ENCODE measurements around the gene CITED2. TPM values are rescaled to one million over a fixed set of nuclear protein-coding genes. Genes with fewer than 3 reads are reported as not detected.

CITED2 gene
- 417 and 421 TPM in 2 replicates for total RNA-seq
- long read RNA-seq = 0 reads

DNA sequence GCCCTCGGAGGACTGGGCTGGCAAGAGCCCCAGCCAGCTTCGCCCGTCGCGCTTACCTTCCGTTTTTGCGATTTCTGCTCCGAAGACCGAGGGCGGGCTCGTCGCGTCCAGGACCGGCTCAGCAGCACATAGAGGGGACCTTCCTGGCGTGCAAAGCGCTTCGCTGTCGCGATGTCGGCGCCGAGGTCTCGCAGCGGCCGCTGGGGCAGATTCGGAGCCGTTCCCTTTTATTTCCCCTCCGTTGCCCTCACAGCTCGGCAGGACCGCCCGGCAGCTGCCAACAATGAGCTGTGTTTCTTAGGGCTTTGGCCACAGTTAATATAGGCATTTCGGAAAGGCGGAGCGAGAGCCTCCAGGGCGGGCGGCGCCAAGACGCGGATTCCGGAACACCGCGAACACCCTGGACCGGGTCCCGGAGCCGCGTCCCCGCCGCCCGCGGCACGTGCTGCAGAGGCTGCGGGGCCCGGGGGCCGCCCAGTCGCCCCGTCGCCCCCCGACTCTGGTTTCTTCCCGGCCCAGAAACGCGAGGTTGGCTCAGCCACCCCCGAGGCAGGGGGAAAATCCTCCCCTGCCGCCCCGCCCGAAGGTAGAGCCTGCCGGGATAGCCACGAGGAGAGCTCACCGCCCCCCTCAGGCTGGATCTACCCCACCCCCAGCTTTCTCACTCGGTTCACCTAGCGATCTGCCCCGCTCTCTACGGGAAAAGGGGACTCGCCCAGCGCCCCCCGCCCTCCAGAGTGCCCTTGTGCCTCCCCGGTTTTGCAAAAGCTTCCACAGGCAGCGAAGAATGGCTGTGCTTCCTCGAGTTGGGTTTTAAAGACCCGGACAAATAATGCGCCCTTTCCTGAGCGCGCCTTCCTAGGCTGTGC is at the start of gene CITED2:
TSS of gene CITED2 (minus strand) at position 292 of the 869 bp plus-strand sequence. CDS start 704 bp downstream, outside the sequence.
- peak within 1 kb of the TSS; percentile 93 for H3K4me3 Mint-ChIP-seq (ENCODE audit: unreplicated experiment)
- H3K9me3 Mint-ChIP-seq (ENCODE audit: unreplicated experiment) = no peaks in the 10 kb centered on the region
- H3K27ac Mint-ChIP-seq (ENCODE audit: unreplicated experiment) = peak within 1 kb of the TSS; percentile 99
- peaks cover 33% of the 10 kb centered on the region for H3K4me1 Mint-ChIP-seq (ENCODE audit: unreplicated experiment)
- no peaks in the 10 kb centered on the region for H3K27me3 Mint-ChIP-seq (ENCODE audit: unreplicated experiment)
- TF ChIP-seq, protein P1, sequence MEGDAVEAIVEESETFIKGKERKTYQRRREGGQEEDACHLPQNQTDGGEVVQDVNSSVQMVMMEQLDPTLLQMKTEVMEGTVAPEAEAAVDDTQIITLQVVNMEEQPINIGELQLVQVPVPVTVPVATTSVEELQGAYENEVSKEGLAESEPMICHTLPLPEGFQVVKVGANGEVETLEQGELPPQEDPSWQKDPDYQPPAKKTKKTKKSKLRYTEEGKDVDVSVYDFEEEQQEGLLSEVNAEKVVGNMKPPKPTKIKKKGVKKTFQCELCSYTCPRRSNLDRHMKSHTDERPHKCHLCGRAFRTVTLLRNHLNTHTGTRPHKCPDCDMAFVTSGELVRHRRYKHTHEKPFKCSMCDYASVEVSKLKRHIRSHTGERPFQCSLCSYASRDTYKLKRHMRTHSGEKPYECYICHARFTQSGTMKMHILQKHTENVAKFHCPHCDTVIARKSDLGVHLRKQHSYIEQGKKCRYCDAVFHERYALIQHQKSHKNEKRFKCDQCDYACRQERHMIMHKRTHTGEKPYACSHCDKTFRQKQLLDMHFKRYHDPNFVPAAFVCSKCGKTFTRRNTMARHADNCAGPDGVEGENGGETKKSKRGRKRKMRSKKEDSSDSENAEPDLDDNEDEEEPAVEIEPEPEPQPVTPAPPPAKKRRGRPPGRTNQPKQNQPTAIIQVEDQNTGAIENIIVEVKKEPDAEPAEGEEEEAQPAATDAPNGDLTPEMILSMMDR (IDR thresholded peaks at IDR 0.05) = peak; percentile 32
- H3K36me3 Mint-ChIP-seq (ENCODE audit: unreplicated experiment) = peaks cover 35% of the 10 kb centered on the region
- peak; percentile 98 for DNase-seq (ENCODE audit: extremely low spot score, unreplicated experiment)

- DNase-seq (ENCODE audit: extremely low spot score, unreplicated experiment) = no peak
- Mint-ChIP-seq H3K4me1 (ENCODE audit: unreplicated experiment) (peaks cover 10% of the 10 kb centered on the region), H3K27ac (ENCODE audit: unreplicated experiment) (no peak overlapping the region), H3K36me3 (ENCODE audit: unreplicated experiment) (no peaks in the 10 kb centered on the region), H3K9me3 (ENCODE audit: unreplicated experiment) (no peaks in the 10 kb centered on the region), H3K4me3 (ENCODE audit: unreplicated experiment) (no peak overlapping the region), H3K27me3 (ENCODE audit: unreplicated experiment) (no peaks in the 10 kb centered on the region)
- TF ChIP-seq, protein P1 (IDR thresholded peaks at IDR 0.05) = no peak
Measured at GRCh38 chr6:139423037-139423703, 48.7 kb upstream of the CITED2 start.

GRCh38 chr6:139422105-139423036 is 47.9 kb upstream of the CITED2 start:
- no peaks in the 10 kb centered on the region for H3K9me3 Mint-ChIP-seq (ENCODE audit: unreplicated experiment)
- H3K27me3 Mint-ChIP-seq (ENCODE audit: unreplicated experiment) = no peaks in the 10 kb centered on the region
- no peak for DNase-seq (ENCODE audit: extremely low spot score, unreplicated experiment)
- H3K27ac Mint-ChIP-seq (ENCODE audit: unreplicated experiment) = no peak overlapping the region
- no peaks in the 10 kb centered on the region for H3K36me3 Mint-ChIP-seq (ENCODE audit: unreplicated experiment)
- H3K4me1 Mint-ChIP-seq (ENCODE audit: unreplicated experiment) = peaks cover 10% of the 10 kb centered on the region
- TF ChIP-seq, protein P1 (IDR thresholded peaks at IDR 0.05) = no peak
- no peak overlapping the region for H3K4me3 Mint-ChIP-seq (ENCODE audit: unreplicated experiment)

DNA sequence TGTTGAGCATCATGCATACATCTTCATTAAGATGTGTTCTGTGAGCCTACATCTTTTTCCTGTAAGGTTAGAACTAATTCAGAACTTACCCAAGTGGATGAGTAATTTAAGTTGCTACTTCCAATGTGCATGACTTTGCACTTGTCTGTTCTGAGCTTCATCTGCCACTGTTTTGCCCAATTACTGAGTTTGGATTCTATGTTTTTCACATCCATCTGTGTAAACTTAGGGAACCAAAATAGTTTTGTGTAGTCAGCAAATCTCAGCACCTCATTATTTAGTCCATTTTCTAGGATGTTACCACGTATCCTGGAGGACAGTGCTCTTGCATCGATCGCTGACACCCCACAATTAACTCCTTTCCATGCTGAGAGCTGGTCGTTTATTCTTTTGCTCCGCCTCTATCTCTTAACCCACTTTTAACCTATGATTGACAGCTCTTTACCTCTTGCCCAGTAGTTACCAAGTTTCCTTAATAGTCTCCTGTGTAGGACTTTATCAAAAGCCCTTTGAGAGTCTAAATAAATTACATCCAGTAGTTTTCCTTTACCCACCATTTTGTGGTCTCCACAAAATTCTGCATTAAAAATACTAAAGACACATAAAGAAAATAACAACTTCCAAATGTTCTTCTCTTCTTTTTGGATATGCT is 44.2 kb upstream of the CITED2 start:
- peaks cover 20% of the 10 kb centered on the region for H3K4me1 Mint-ChIP-seq (ENCODE audit: unreplicated experiment)
- no peaks in the 10 kb centered on the region for H3K27me3 Mint-ChIP-seq (ENCODE audit: unreplicated experiment)
- no peak overlapping the region for H3K4me3 Mint-ChIP-seq (ENCODE audit: unreplicated experiment)
- no peak for DNase-seq (ENCODE audit: extremely low spot score, unreplicated experiment)
- TF ChIP-seq, protein P1 (IDR thresholded peaks at IDR 0.05) = no peak
- no peaks in the 10 kb centered on the region for H3K36me3 Mint-ChIP-seq (ENCODE audit: unreplicated experiment)
- no peak overlapping the region for H3K27ac Mint-ChIP-seq (ENCODE audit: unreplicated experiment)
- H3K9me3 Mint-ChIP-seq (ENCODE audit: unreplicated experiment) = no peaks in the 10 kb centered on the region

Data from osteocyte (in vitro differentiated cells).